ENCODE results near the gene BCL2L15. TPM values are rescaled to one million over a fixed set of nuclear protein-coding genes. Genes with fewer than 3 reads are reported as not detected.

Gene BCL2L15
- 0.40 and 1.0 TPM in 2 replicates for total RNA-seq

DNA sequence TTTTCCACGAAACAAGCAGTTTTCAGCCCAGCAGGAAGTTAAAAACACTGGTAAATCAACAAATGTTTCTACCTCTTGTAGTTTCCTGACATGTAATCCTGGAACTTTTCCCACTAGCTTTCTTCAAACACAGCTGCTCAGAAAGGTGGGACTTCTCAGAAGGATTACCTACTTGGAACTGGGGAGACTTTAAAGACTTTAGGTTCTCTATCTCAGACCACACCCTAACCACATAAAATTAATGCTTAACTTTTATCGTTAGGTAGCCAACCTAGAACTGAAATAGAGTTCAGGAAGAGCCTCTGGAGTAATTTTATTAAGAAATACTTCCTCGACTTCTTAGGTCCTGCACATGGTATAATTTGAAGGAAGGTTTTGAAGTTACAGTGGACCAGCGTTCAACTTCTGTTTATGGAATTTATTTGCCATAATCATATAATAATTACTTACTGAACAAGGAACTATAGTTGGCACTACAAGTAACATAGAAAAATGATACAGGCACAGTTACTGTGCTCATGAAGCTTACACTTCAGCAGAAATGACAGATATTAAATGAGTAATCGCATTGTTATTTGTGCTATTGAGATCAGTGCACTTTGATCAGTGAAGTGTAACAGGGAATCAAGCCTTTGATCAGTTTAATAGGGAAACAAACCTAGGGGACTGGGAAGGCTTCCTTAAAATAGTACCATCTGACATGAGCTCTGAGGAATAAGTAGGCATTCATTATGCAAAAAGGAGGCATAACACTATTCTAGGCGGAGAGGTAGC lies at the start of gene BCL2L15:
Gene BCL2L15, minus strand, starts transcription at position 180 of the 774 bp plus-strand sequence. CDS start 206 bp downstream, outside the sequence.
- no peaks in the 10 kb centered on the region for H3K9me3 Mint-ChIP-seq
- H3K27me3 Mint-ChIP-seq = no peaks in the 10 kb centered on the region
- intact Hi-C loops (cut with micrococcal nuclease) = no loop called here
- no peak within 1 kb of the TSS for H3K27ac Mint-ChIP-seq
- peaks cover 21% of the 10 kb centered on the region for H3K4me1 Mint-ChIP-seq
- peak within 1 kb of the TSS; percentile 10 for H3K4me3 Mint-ChIP-seq
- peaks cover 8% of the 10 kb centered on the region for H3K36me3 Mint-ChIP-seq (ENCODE audit: low read depth)
- no peak for DNase-seq

DNA sequence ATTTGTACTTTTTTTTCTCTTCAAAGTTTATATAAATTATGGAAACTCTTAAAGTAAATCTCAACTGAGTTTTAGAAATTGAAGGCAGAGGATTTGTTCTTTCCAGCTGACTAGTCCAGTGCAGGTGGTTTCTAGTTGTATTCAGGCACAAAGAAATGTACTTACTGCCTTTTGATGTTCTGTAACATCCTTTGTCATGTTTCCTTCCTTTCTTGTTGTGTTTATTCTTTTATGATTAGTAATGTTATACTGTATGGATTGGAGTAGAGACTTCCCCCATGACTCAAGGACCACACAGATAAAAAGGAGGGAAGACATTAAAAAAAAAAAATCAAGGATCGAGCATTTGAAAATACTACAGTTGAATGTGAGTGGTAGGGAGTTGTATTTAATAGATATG lies 49.8 kb upstream of the BCL2L15 start:
- peak overlapping the region; percentile 16 for H3K4me3 Mint-ChIP-seq
- peak overlapping the region; percentile 40 for H3K27ac Mint-ChIP-seq
- H3K4me1 Mint-ChIP-seq = peaks cover 65% of the 10 kb centered on the region
- H3K36me3 Mint-ChIP-seq (ENCODE audit: low read depth) = peaks cover 57% of the 10 kb centered on the region
- H3K27me3 Mint-ChIP-seq = no peaks in the 10 kb centered on the region
- peaks cover 4% of the 10 kb centered on the region for H3K9me3 Mint-ChIP-seq
- intact Hi-C loops (cut with micrococcal nuclease) = loop anchor here (10.0 kb wide), 3 partner anchors 542 to 982 kb away; partner anchors contain the start of genes CSDE1, MAGI3 and SLC16A1
- no peak for DNase-seq

DNA sequence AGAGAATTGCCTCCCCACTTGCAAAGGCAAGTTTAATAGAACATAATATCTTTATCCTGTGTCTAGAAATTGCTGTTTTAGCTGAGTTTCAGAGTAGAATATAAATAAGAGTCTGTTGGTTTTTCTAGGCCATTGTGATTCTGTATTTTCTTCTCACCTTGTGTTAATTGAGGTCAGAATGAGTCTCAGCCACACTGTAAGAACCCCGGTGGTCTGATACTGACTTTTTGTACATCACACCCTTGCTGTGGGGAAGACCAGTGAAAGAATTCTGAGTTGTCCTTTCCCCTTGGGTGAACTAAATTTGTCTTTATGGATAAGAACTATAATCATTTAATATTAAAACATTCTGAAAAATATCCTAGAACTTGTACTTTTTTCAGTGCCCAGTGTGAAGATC lies 48.6 kb upstream of the BCL2L15 start:
- no peak overlapping the region for H3K4me3 Mint-ChIP-seq
- peaks cover 51% of the 10 kb centered on the region for H3K36me3 Mint-ChIP-seq (ENCODE audit: low read depth)
- no peaks in the 10 kb centered on the region for H3K27me3 Mint-ChIP-seq
- peaks cover 4% of the 10 kb centered on the region for H3K9me3 Mint-ChIP-seq
- H3K4me1 Mint-ChIP-seq = peaks cover 71% of the 10 kb centered on the region
- no peak for DNase-seq
- intact Hi-C loops (cut with micrococcal nuclease) = loop anchor here (10.0 kb wide), 3 partner anchors 541 to 981 kb away; partner anchors contain the start of genes CSDE1, MAGI3 and SLC16A1
- no peak overlapping the region for H3K27ac Mint-ChIP-seq

DNA sequence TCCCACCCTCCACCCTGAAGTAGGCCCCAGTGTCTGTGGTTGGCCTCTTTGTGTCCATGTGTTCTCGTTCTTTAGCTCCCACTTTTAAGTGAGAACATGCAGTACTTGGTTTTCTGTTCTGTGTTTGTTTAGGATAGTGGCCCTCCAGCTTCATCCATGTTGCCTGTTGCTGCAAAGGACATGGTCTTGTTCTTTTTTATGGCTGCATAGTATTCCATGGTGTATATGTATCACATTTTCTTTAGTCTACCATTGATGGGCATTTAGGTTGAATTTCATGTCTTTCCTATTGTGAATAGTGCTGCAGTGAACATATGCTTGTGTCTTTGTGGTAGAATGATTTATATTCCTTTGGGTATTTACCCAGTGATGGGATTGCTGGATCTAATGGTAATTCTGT lies 47.8 kb upstream of the BCL2L15 start:
- intact Hi-C loops (cut with micrococcal nuclease) = loop anchor here (10.0 kb wide), 3 partner anchors 540 to 980 kb away; partner anchors contain the start of genes CSDE1, MAGI3 and SLC16A1
- peaks cover 43% of the 10 kb centered on the region for H3K36me3 Mint-ChIP-seq (ENCODE audit: low read depth)
- no peak overlapping the region for H3K4me3 Mint-ChIP-seq
- DNase-seq = no peak
- H3K9me3 Mint-ChIP-seq = peaks cover 4% of the 10 kb centered on the region
- H3K27me3 Mint-ChIP-seq = no peaks in the 10 kb centered on the region
- peaks cover 69% of the 10 kb centered on the region for H3K4me1 Mint-ChIP-seq
- H3K27ac Mint-ChIP-seq = no peak overlapping the region

DNA sequence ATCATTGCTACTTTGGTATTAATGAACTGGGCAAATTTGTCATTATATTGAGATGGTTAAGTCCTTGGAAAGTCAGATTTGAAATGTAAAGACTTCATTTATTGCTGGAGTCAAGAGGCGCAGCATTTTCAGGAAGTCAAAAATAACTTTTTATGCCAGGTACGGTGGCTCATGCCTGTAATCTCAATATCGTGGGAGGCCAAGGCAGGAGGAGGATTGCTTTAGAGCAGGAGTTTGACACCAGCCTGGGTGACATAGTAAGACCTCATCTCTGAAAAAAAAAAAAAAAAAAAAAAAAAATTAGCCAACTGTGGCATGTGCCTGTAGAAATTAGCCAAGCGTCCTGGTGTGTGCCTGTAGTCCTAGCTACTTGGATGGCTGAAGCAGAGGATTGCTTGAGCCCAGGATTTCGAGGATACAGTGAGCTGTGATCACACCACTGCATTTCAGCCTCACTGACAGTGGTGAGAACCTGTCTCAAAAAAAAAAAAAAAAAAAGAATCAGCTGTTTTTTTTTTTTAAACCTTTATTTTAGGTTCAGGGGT lies 47.2 kb upstream of the BCL2L15 start:
- Mint-ChIP-seq H3K9me3 (peaks cover 4% of the 10 kb centered on the region), H3K4me1 (peaks cover 64% of the 10 kb centered on the region), H3K27me3 (no peaks in the 10 kb centered on the region), H3K27ac (peak overlapping the region; percentile 21), H3K36me3 (ENCODE audit: low read depth) (peaks cover 41% of the 10 kb centered on the region), H3K4me3 (peak overlapping the region; percentile 98)
- no peak for DNase-seq
- intact Hi-C loops (cut with micrococcal nuclease) = loop anchor here (5.0 to 10.0 kb wide), 4 partner anchors 43 to 980 kb away; partner anchors contain the start of genes CSDE1, MAGI3, OLFML3 and SLC16A1

DNA sequence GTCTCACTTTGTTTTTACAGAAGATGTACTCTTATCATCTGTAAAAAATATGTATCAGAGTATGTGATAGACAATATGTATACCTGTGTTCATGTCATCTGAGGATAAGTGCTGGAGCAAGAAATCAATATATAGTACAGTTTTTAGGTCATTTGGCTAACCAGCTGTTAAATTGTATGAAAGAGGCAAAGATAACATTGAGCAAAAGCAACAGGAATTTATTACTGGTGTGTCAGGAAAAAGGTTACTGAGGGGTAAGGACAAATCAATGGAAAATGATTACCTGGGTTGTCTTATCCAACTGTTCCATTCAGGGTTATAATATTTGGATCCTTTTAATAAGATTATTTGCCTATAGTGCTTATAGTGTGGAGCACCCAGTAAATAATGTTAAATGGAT lies 46.6 kb upstream of the BCL2L15 start:
- H3K36me3 Mint-ChIP-seq (ENCODE audit: low read depth) = peaks cover 37% of the 10 kb centered on the region
- intact Hi-C loops (cut with micrococcal nuclease) = loop anchor here (5.0 to 10.0 kb wide), 4 partner anchors 43 to 979 kb away; partner anchors contain the start of genes CSDE1, MAGI3, OLFML3 and SLC16A1
- H3K27me3 Mint-ChIP-seq = no peaks in the 10 kb centered on the region
- H3K9me3 Mint-ChIP-seq = peaks cover 4% of the 10 kb centered on the region
- no peak for DNase-seq
- H3K4me3 Mint-ChIP-seq = peak overlapping the region; percentile 98
- peaks cover 59% of the 10 kb centered on the region for H3K4me1 Mint-ChIP-seq
- H3K27ac Mint-ChIP-seq = peak overlapping the region; percentile 99

DNA sequence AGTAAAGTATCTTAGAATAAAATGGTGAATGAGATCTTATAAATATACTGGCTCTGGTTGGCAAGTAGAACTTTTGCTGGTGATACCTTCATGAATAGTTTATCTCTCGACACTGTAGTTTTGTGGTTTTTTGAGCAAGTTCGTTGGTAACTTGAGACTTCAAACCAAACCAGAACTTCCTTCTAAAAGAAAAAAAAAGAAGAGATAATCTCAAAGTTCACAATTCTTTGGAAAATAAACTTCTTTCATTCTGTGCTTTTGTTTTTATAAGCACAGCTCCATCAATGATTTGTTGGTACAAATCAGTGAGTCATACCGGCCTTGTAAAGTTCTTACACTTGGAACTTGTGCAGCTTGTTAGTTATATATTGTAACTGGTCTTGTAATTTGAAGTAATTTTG lies 44.1 kb upstream of the BCL2L15 start:
- peaks cover 29% of the 10 kb centered on the region for H3K36me3 Mint-ChIP-seq (ENCODE audit: low read depth)
- H3K9me3 Mint-ChIP-seq = peaks cover 4% of the 10 kb centered on the region
- intact Hi-C loops (cut with micrococcal nuclease) = loop anchor here (1.0 to 10.0 kb wide), 6 partner anchors 9 to 977 kb away; partner anchors contain the start of genes CSDE1, MAGI3, OLFML3 and SLC16A1
- H3K27ac Mint-ChIP-seq = peak overlapping the region; percentile 99
- H3K27me3 Mint-ChIP-seq = no peaks in the 10 kb centered on the region
- peak overlapping the region; percentile 98 for H3K4me3 Mint-ChIP-seq
- DNase-seq = peak; percentile 70
- H3K4me1 Mint-ChIP-seq = peaks cover 54% of the 10 kb centered on the region

DNA sequence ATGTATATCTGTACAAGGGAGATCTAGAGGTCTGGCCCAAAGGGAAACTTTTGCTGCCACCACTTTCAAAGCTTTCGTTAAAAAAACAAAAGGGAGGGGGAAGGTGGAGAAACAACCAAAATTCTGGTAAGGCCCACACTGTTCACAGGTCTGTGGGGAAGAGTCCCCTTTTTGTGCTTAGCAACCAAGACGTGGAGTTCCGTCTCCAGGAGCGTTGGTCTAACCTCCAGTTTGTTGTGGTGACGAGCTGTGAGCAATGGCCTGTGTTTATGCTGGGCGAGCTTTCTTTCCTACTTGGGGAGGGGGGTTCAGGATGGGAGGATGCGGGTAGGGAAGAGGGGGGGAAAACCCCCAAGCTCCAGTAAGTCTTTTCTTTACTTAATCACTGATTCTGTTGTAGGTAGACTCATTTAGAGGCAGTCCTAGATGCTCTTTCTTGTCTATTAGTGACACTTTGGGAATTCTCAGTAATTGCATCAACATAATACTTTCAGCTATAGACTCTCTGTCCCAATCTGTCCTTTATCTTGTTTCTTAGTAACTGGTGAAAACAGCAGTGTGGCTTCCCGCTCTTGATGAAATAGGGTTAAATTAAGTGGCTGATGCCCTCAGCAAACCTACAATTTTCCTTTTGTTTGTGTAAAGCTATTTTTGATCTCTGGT lies 43.2 kb upstream of the BCL2L15 start:
- DNase-seq = peak; percentile 93
- Mint-ChIP-seq H3K4me1 (peaks cover 50% of the 10 kb centered on the region), H3K27ac (peak overlapping the region; percentile 99), H3K27me3 (no peaks in the 10 kb centered on the region), H3K4me3 (peak overlapping the region; percentile 98), H3K9me3 (peaks cover 4% of the 10 kb centered on the region), H3K36me3 (ENCODE audit: low read depth) (peaks cover 26% of the 10 kb centered on the region)
- intact Hi-C loops (cut with micrococcal nuclease) = loop anchor here (1.0 to 10.0 kb wide), 7 partner anchors 10 to 976 kb away; partner anchors contain the start of genes CSDE1, MAGI3, OLFML3 and PTPN22

DNA sequence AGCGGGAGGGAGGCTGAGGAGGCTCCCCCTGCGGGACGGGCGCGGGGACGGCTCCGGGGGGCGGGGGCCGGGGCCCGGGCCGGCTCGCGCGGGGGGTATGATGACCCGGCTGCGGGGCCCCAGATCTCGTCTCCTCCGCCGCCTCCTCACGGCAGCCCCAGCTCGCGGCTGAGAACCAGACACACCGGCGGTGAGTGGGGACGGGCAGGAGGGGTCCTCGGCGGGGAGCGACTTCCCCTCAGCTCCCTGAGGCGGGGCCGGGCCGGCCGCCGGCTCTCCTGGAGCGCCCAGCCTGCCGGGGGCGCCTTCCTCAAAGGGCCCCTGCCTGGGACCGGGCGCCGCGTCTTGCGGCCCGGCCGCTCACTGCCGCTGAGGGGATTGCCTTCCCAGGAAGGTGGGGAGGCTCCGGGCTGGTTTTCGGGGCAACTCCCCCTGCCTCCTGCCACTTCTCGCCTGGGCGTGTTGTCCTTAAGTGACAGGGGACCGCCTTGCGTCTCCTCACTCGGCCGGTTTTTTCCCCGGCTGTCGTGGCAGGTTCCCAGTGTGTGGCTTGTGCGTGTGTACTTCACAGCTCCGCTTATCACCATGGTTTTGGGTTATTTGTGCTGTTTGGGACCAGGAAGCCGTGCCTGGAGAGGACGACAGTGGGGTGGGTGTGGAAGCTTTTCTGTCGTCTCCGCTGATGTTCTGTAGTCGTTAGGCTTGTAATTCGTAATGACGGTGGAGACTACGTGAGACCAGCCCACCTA lies 42.5 kb upstream of the BCL2L15 start:
- peak; percentile 91 for DNase-seq

DNA sequence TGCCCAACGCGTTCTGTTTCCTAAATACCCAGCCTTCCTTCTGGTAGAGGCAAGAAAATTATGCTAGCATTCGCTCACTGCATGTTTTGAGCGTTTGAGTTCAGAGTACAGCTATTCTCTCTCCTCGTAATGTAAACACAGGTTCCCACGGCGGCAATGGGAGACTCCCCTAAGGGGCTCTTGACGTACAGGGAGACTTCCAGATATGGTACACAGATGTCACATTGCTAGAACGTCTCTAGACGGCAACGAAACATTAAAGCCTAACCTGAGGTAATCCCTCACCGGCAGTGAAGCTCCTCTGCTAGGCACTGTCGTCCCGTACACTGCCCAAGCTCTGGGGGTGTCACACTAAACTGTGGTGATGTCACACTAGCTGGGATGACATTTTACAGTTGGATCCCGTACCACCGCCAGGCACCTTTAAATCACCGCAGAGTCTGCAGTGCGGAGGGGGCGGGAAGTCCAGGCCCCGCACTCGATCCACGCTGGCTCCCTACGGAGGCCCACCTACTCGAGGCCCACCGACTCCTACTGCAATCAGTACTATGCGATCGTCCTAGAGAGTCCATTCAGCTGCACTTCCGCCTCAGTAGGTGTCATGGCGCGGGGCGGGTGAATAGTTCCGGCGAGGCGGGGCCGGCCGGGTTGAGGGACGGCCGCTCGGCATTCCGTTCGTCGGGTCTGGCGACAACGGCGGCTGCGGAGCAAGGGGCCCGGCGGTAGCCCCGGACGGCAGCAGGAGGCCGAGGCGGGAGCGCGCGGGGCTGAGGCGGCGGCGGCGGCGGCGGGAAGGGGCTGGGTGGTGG lies 41.8 kb upstream of the BCL2L15 start, which contains the start of gene HIPK1:
Gene HIPK1, plus strand, starts transcription at position 384 of the 809 bp plus-strand sequence.
- Mint-ChIP-seq H3K27me3 (peaks cover 4% of the 10 kb centered on the region), H3K9me3 (no peaks in the 10 kb centered on the region), H3K4me1 (peaks cover 45% of the 10 kb centered on the region), H3K4me3 (peak within 1 kb of the TSS; percentile 98), H3K27ac (peak within 1 kb of the TSS; percentile 100), H3K36me3 (ENCODE audit: low read depth) (peaks cover 16% of the 10 kb centered on the region)
- peak; percentile 98 for DNase-seq
- intact Hi-C loops (cut with micrococcal nuclease) = loop anchor here (1.0 to 2.0 kb wide), 4 partner anchors 24 to 170 kb away; partner anchors contain the start of genes DCLRE1B, PHTF1 and RSBN1

More for the DNA sequence above, 42.5 kb upstream of the BCL2L15 start:
- peak overlapping the region; percentile 99 for H3K27ac Mint-ChIP-seq
- intact Hi-C loops (cut with micrococcal nuclease) = loop anchor here (1.0 to 10.0 kb wide), 10 partner anchors 19 to 975 kb away; partner anchors contain the start of genes CSDE1, DCLRE1B, MAGI3 and OLFML3
- no peaks in the 10 kb centered on the region for H3K9me3 Mint-ChIP-seq
- H3K27me3 Mint-ChIP-seq = no peaks in the 10 kb centered on the region
- peaks cover 20% of the 10 kb centered on the region for H3K36me3 Mint-ChIP-seq (ENCODE audit: low read depth)
- peaks cover 48% of the 10 kb centered on the region for H3K4me1 Mint-ChIP-seq
- H3K4me3 Mint-ChIP-seq = peak overlapping the region; percentile 98

DNA sequence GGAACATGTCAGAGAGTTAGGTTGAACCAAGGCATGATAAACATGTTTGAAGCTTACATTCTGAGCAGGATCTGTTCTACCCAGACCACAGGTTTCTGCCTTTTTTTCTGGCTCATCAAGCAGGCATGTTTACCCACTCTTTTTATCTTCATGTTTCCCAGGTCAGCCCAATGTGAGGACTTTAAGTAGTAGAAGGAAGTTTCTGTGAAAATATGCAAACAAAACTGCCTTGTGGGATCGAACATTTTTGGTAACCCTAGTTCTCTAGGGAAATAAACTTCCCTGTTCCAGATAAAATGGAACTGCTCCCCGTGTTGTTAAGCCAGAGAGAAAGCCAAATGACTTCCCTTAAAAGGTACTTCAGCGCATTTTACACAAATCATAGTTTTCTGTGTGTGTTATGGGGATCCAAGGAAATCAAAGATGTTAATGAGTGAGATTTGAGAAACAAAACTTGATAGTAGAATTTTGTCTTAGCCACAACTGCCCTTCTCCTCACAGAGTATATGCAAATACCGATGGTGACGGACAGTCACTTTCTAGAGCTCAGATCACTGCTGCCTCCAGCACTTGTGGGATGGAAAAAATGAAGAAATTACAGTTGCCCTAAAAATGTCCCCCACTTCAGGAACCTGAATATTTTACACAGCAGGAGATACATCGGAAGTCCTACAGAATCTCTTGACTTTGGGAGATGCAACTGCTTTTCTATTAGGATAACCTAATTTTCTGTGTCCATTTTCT lies 41.0 kb upstream of the BCL2L15 start:
- Mint-ChIP-seq H3K36me3 (ENCODE audit: low read depth) (peaks cover 8% of the 10 kb centered on the region), H3K9me3 (no peaks in the 10 kb centered on the region), H3K4me3 (peak overlapping the region; percentile 98), H3K27me3 (peaks cover 5% of the 10 kb centered on the region), H3K27ac (peak overlapping the region; percentile 100), H3K4me1 (peaks cover 37% of the 10 kb centered on the region)
- no peak for DNase-seq
- intact Hi-C loops (cut with micrococcal nuclease) = loop anchor here (2.0 kb wide), 1 partner anchor 170 kb away; the partner anchor contains the start of gene PHTF1

Data from activated CD4-positive, alpha-beta T cell treated with anti-CD3 and anti-CD28 coated beads, Interleukin-2, amount 10 ng/mL, durations not matched to agents 24 days and 14 days (primary cell).